HG03066 (cell line): ENCODE data around the gene PTPRD.

ENCODE experiments used
- ATAC-seq: cut with Tn5 transposase; IDR thresholded peaks from one replicate; pipeline ENCODE4 v1.9.1; 2021; ENCODE audit warnings: low read depth; ENCODE audit not compliant: unreplicated experiment

PTPRD gene

GRCh38 chr9:10062629-10063395 lies 550.0 kb downstream of the PTPRD start:
- no peak for ATAC-seq

DNA sequence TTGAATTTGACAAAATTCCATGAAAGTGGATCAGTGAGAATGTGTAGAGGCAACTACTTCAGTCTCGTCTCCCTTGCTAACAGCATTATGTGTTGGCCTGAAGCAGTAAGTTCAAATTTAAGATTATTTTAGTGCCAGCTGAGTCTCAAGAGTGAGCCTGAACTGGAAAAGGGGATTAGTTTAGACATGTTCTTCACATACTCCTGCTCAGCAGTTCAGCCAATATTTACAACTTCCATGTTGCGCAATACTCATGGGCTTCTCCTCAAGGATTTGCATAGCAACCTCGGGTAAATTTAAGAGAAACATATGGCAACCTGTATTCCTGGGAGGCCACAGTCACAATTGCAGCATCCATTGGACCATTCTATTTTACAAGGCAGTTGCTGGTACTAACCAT lies 553.8 kb downstream of the PTPRD start:
- no peak for ATAC-seq

DNA sequence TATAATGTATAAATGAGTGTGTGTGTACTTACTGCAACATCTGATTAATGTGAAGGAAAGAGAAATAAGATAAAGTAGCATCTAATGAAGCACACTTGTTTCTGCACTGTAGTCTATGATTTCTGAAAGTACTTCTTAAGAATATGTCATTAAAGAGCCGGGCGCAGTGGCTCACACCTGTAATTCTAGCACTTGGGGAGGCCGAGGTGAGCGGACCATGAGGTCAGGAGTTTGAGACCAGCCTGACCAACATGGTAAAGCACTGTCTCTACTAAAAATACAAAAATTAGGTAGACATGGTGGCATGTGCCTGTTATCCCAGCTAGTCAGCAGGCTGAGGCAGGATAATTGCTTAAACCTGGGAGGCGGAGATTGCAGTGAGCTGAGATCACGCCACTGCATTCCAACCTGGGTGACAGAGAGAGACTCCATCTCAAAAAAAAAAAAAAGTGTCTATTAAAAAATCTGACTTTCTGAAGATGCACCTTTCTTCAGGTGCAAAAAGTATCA lies 556.9 kb downstream of the PTPRD start:
- ATAC-seq, result no peak

GRCh38 chr9:10054456-10054855 lies 558.3 kb downstream of the PTPRD start:
- ATAC-seq, result no peak

DNA sequence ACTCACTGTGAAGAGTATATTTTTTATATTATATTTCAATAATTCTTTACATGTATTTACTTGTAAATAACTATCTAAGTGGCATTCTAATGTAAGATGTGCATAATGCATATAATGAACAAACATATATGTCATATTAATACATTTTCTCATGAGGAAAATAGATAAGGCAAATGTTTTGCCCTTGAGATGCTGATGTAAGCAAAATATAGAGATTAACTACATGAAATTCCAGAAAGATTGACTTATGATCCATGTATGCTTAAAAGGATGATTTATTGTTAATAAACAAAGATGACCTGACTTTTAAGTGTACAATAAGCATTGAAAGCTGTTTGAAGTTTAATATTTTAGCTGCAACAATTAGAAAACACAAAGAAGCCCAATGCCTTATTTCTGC lies 559.9 kb downstream of the PTPRD start:
- no peak for ATAC-seq

DNA sequence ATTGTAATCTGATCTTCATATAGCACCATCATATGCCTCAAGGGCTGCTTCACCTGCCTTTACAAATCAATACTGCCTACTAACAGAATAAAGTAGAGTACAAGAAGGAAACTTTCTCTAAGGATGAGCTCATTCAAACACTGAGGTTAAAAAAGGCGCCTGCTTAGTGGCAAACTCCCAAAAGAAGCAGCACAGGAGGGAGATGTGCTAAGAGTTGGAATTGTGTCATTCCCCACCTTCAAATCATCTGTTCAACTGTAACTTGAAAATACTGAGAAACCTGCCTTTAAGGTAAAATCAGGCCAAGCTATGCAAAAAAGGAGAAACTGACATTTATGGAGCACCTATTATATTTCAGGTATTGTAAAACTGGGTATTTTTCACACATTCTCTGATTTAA lies 560.6 kb downstream of the PTPRD start:
- no peak for ATAC-seq

- ATAC-seq, result no peak
These were observed 562.8 kb downstream of the PTPRD start for GRCh38 chr9:10050016-10050415.

- ATAC-seq, result no peak
These were observed 563.8 kb downstream of the PTPRD start for GRCh38 chr9:10048994-10049393.

DNA sequence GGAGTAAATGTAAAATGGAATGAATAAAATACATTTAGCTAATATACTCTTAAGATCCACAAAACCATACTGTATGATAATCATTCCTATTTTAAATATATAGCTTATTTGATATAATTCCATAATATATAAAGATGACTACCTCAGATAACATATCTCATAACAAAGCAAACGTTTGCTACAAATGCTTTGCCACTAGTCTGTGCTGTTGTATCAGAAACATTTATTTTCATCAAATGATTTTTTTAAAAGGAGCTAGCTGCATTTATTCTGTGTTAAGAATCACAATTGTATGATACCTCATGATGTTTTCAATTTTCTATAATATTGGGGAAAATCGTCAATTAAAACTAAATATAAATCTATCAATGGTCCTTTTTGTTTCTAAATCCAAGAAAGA lies 567.2 kb downstream of the PTPRD start:
- no peak for ATAC-seq

DNA sequence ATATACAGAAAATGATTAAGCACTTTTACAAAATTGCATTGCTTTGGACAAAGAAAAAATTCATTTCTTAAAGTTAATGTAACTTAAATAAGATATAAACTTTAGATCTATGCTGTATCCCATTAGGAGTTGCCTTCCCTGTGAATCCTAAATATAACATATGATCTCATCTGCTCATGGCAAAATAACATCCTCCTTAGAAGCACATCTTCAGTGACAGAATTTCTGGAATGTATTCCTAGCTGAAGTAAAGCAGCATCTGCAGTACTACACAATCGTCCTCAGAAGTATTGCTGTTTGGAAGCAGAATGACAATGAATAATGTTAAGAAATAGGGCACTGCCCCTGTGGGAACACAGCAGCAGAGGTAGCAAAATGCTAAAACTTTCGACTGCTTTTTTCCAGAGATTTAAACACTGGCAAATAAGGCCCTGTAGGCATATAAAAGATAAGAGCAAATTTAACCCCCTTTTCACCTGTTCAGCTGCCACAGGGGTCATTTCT lies 571.0 kb downstream of the PTPRD start:
- no peak for ATAC-seq

- no peak for ATAC-seq
These were observed 576.7 kb downstream of the PTPRD start for GRCh38 chr9:10036095-10036494.

DNA sequence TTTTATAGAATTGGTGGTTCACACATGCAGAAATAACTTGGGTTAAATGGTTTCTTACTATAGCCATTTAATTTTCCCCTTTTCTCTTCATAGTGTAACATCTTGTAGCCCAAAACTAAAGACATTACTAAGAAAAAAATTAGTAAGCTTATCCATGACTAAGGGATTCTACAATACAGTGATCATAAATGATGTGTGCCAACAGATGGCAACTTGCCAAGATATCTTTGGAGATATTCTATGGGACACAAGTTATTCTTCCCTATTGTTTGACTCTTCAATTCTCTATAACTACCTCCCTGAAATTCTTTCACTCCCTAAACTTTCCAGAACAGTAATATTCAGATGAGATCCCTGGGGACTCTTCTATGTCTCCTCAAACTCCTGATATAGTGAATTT lies 580.6 kb downstream of the PTPRD start:
- ATAC-seq, result no peak

DNA sequence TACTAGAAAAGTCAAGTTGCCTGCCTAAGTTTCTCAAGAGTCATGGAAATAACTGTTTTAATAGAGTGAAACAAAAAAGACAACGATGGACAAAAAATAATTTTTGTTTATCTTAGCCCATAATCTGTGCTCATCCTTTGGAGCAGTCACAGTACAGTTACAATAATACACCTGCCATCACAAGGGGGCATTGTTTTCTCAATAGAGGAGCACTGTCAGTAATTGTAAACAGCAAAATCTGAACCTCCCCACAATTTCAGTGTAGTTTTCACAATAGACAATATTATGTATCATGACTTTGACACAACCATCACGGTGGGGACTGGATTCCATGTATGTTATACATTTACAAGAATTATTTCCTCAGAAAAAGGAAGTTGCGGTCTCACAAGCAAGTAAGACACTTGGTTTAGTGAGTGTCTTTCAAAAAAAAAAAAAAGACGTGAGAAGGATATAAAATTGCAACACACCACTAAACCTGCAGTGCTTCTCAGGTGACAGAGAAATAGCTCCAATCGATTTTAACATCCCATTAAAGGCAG lies 586.3 kb downstream of the PTPRD start:
- ATAC-seq, result no peak

- no peak for ATAC-seq
These were observed 597.0 kb downstream of the PTPRD start for GRCh38 chr9:10015755-10016154.

GRCh38 chr9:10014889-10015288 lies 597.9 kb downstream of the PTPRD start:
- ATAC-seq, result no peak

GRCh38 chr9:10009401-10009800 lies 603.4 kb downstream of the PTPRD start:
- ATAC-seq, result no peak

DNA sequence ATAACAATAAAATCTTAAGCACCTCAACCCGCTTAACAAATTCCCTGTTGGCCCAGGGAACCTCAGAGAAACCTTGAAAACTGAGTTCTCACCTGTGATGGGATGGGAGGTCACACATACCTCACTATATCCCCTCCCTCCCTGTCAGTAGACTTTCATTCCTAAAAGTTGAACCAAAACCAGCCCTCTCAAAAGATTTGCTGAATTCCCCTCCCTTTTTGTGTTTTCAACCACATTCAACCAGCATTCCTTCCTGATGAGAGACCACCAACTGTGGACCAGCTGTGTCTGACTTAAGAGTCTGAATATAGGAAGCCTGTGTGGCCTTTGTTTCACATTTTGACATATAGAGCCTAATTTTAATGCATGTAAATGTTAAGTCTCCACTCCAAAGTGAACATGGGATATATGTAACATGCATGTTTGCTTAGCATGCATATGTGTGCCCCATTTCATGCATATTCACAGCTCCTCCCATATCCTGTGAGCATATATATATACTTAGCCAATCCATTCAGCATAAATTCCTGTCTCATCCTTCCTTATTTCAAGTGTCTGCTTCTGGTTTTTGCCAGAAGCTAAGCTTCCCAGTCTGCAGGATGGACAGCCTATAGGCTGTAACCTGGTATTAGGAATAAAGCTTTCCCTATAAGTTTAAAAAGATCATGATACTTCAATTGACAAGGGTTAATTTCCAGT lies 604.6 kb downstream of the PTPRD start:
- ATAC-seq, result no peak

GRCh38 chr9:10007356-10007755 lies 605.4 kb downstream of the PTPRD start:
- no peak for ATAC-seq

GRCh38 chr9:10005206-10005605 lies 607.6 kb downstream of the PTPRD start:
- ATAC-seq, result no peak

- ATAC-seq, result no peak
These were observed 609.8 kb downstream of the PTPRD start for GRCh38 chr9:10003047-10003446.

GRCh38 chr9:10000669-10001068 lies 612.1 kb downstream of the PTPRD start:
- no peak for ATAC-seq
